A549 (cell line): ENCODE data around the gene OLFML3. TPM values are rescaled to one million over a fixed set of nuclear protein-coding genes. Genes with fewer than 3 reads are reported as not detected.

Source experiments
- ATAC-seq, 2 experiments: fragments of 200-7000 bp in 1 of 2; fragments of >200 bp in 1 of 2; cut with Nextera tagmentation in 1 of 2; cut with Tn5 transposase in 1 of 2; 3 replicates each; pipeline versions ENCODE4 v1.8.0 to v1.9.1; 2018 to 2020; ENCODE audit warnings: mild to moderate bottlenecking in 1 of 2, moderate library complexity in 1 of 2
- CTCF ChIA-PET: fragments of 300-600 bp; sonication (Branson Sonifier 250); formaldehyde crosslinking; extraction: SDS; loops from one replicate; lab custom pipeline; 2021; ENCODE audit warnings: antibody characterized with exemption, inconsistent platforms; lab: Yijun Ruan, JAX
- POLR2A ChIA-PET: fragments of 350-600 bp; formaldehyde crosslinking; extraction: SDS; loops from one replicate; lab custom pipeline; 2021; ENCODE audit warnings: antibody characterized with exemption, inconsistent platforms; lab: Yijun Ruan, JAX
- DNase-seq, 2 experiments: peaks; one replicate each; pipeline versions ENCODE4 v3.0.0 to v3.0.0-alpha.2; 2011 to 2016; ENCODE audit warnings: low read depth in 1 of 2, low spot score in 1 of 2
- FAIRE-seq: peaks from 2 replicates; lab custom pipeline; 2011; peaks lifted over from hg19 to GRCh38; lab: Jason Lieb, UNC
- H3K27ac ChIP-seq, 2 experiments: fragments of >200 bp; sonication (Bioruptor Twin); formaldehyde crosslinking; 3 replicates each; pipeline ENCODE4 v1.5.1; 2016 to 2017
- H3K4me1 ChIP-seq: fragments of >200 bp; sonication (Bioruptor Twin); formaldehyde crosslinking; 3 replicates; pipeline ENCODE4 v1.6.1; 2016
- H3K4me2 ChIP-seq: fragments of >200 bp; sonication (Bioruptor Twin); formaldehyde crosslinking; 3 replicates; pipeline ENCODE4 v1.6.1; 2016
- H3K4me3 ChIP-seq: fragments of >200 bp; sonication (Bioruptor Twin); formaldehyde crosslinking; 3 replicates; pipeline ENCODE4 v1.5.1; 2016
- H3K9me3 ChIP-seq: fragments of >200 bp; sonication (Bioruptor Twin); formaldehyde crosslinking; 3 replicates; pipeline ENCODE4 v1.6.1; 2016
- BCL3 ChIP-seq: fragments of >200 bp; sonication (Bioruptor Twin); formaldehyde crosslinking; IDR thresholded peaks from 3 replicates; pipeline ENCODE4 v1.6.1; 2016
- BHLHE40 ChIP-seq: IDR thresholded peaks from 2 replicates; pipeline ENCODE4 v1.6.1; 2012; ENCODE audit warnings: low read depth, low read length, inconsistent platforms
- CBX2 ChIP-seq: fragments of 200-600 bp; sonication (generic); IDR thresholded peaks from 2 replicates; pipeline ENCODE4 v1.6.1; 2016; ENCODE audit warnings: low read depth, mild to moderate bottlenecking, borderline replicate concordance
- CHD2 ChIP-seq: fragments of 150-350 bp; IDR thresholded peaks from 2 replicates; pipeline ENCODE4 v1.6.1; 2014; ENCODE audit warnings: low read length; ENCODE audit not compliant: partially characterized antibody
- EHMT2 ChIP-seq: fragments of 200-600 bp; sonication (generic); IDR thresholded peaks from 2 replicates; pipeline ENCODE4 v1.6.1; 2016; ENCODE audit warnings: antibody characterized with exemption, low read depth, mild to moderate bottlenecking, moderate library complexity
- EP300 ChIP-seq, 2 experiments: fragments of >200 bp; sonication (Bioruptor Twin); formaldehyde crosslinking; IDR thresholded peaks; 2 replicates in 1 of 2; 3 replicates in 1 of 2; pipeline ENCODE4 v1.6.1; 2016 to 2017
- ESRRA ChIP-seq: fragments of 150-350 bp; IDR thresholded peaks from 2 replicates; pipeline ENCODE4 v1.6.1; 2014; ENCODE audit warnings: mild to moderate bottlenecking, low read length, borderline replicate concordance
- FOSB ChIP-seq: fragments of 250-450 bp; sonication (Bioruptor Pico); IDR thresholded peaks from 2 replicates; pipeline ENCODE4 v1.5.0; 2020; ENCODE audit warnings: mild to moderate bottlenecking, moderate library complexity
- FOSL2 ChIP-seq, 2 experiments: fragments of 450-650 bp in 1 of 2; fragments of >200 bp in 1 of 2; sonication (Bioruptor Twin) in 1 of 2; formaldehyde crosslinking; IDR thresholded peaks; 2 replicates each; pipeline versions ENCODE4 v1.5.0 to v1.6.1; 2016 to 2020; ENCODE audit warnings: mild to moderate bottlenecking in 1 of 2, moderate library complexity in 1 of 2
- HMGXB4 ChIP-seq: fragments of 250-450 bp; sonication (Bioruptor Pico); IDR thresholded peaks from 2 replicates; pipeline ENCODE4 v1.5.0; 2021; ENCODE audit warnings: mild to moderate bottlenecking, moderate library complexity, borderline replicate concordance
- HOXB13 ChIP-seq: fragments of 250-450 bp; sonication (Bioruptor Pico); IDR thresholded peaks from 2 replicates; pipeline ENCODE4 v1.5.0; 2020; ENCODE audit warnings: low read depth, mild to moderate bottlenecking, moderate library complexity
- HOXB5 ChIP-seq: fragments of 250-450 bp; sonication (Bioruptor Pico); IDR thresholded peaks from 2 replicates; pipeline ENCODE4 v1.5.0; 2020; ENCODE audit warnings: mild to moderate bottlenecking, moderate library complexity
- JUNB ChIP-seq: fragments of >200 bp; sonication (Bioruptor Twin); formaldehyde crosslinking; IDR thresholded peaks from 2 replicates; pipeline ENCODE4 v1.6.1; 2016
- MAFK ChIP-seq: fragments of 450-650 bp; IDR thresholded peaks from 2 replicates; pipeline ENCODE4 v1.6.1; 2014; ENCODE audit not compliant: partially characterized antibody
- MAZ ChIP-seq: fragments of 150-350 bp; IDR thresholded peaks from 2 replicates; pipeline ENCODE4 v1.6.1; 2014; ENCODE audit warnings: antibody characterized with exemption, low read depth, low read length, borderline replicate concordance
- MYC ChIP-seq: IDR thresholded peaks from 2 replicates; pipeline ENCODE4 v1.6.1; 2012; ENCODE audit warnings: mild to moderate bottlenecking, inconsistent platforms, low read length, improper control_type of control experiment, borderline replicate concordance
- NFE2L2 ChIP-seq: fragments of 150-350 bp; conservative IDR thresholded peaks from 2 replicates; pipeline ENCODE4 v1.6.1; 2014; ENCODE audit warnings: low read length
- PHF8 ChIP-seq: fragments of 200-600 bp; sonication (generic); IDR thresholded peaks from 2 replicates; pipeline ENCODE4 v1.6.1; 2016; ENCODE audit warnings: low read depth, mild to moderate bottlenecking, antibody characterized with exemption, moderate library complexity, borderline replicate concordance
- RFX5 ChIP-seq: fragments of 450-650 bp; IDR thresholded peaks from 2 replicates; pipeline ENCODE4 v1.7.1; 2014; ENCODE audit warnings: antibody characterized with exemption, mild to moderate bottlenecking, moderate library complexity
- SREBF2 ChIP-seq: fragments of 450-650 bp; IDR thresholded peaks from 2 replicates; pipeline ENCODE4 v1.6.1; 2014; ENCODE audit warnings: mild to moderate bottlenecking, moderate library complexity
- TFCP2L1 ChIP-seq: fragments of 250-450 bp; sonication (Bioruptor Pico); IDR thresholded peaks from 2 replicates; pipeline ENCODE4 v1.5.0; 2021; ENCODE audit warnings: mild to moderate bottlenecking
- ZC3H11A ChIP-seq: fragments of 450-650 bp; IDR thresholded peaks from 2 replicates; pipeline ENCODE4 v1.6.1; 2014; ENCODE audit warnings: antibody characterized with exemption, mild to moderate bottlenecking
- ZFP36 ChIP-seq: fragments of 450-650 bp; IDR thresholded peaks from 2 replicates; pipeline ENCODE4 v1.6.1; 2014; ENCODE audit warnings: borderline replicate concordance; ENCODE audit not compliant: partially characterized antibody
- ZSCAN20 ChIP-seq: fragments of 250-450 bp; sonication (Bioruptor Pico); IDR thresholded peaks from 2 replicates; pipeline ENCODE4 v1.8.0; 2022; ENCODE audit warnings: mild to moderate bottlenecking, moderate library complexity
- WGBS: methylation state at CpG from one replicate; pipeline ENCODE4 v1.1.6; 2017; ENCODE audit errors: missing lambda C conversion rate; 5-methylcytosine and 5-hydroxymethylcytosine counted together
- polyA plus RNA-seq, 4 experiments: library from polyadenylated mRNA; depleted of rRNA in 3 of 4; stranded (reverse); fragments of >200 nt; fragmentation: RNase III in 1 of 4; extraction: RNeasy Plus Mini Kit Qiagen cat#74134 plus additional on column Dnase treatment in 1 of 4; gene quantifications; 2 replicates in 3 of 4; 3 replicates in 1 of 4; pipeline ENCODE4 v1.2.3, GENCODE V29; 2011 to 2017
- TF ChIP-seq, protein P1 (sequence below): fragments of 150-350 bp; IDR thresholded peaks from 2 replicates; pipeline ENCODE4 v1.6.1; 2014; ENCODE audit warnings: low read depth, mild to moderate bottlenecking, low read length
- TF ChIP-seq, protein P2 (sequence below): fragments of 200-600 bp; sonication (generic); IDR thresholded peaks from 2 replicates; pipeline ENCODE4 v1.6.1; 2016; ENCODE audit warnings: antibody characterized with exemption, mild to moderate bottlenecking, moderate library complexity
- TF ChIP-seq, protein P3 (sequence below): fragments of >200 bp; sonication (Bioruptor Twin); formaldehyde crosslinking; IDR thresholded peaks from 2 replicates; pipeline ENCODE4 v1.6.1; 2016

Gene OLFML3
- polyA plus RNA-seq, 2 of the 4 experiments (the other 2 are of a cell fraction) = 1.2 to 9.3 TPM

DNA sequence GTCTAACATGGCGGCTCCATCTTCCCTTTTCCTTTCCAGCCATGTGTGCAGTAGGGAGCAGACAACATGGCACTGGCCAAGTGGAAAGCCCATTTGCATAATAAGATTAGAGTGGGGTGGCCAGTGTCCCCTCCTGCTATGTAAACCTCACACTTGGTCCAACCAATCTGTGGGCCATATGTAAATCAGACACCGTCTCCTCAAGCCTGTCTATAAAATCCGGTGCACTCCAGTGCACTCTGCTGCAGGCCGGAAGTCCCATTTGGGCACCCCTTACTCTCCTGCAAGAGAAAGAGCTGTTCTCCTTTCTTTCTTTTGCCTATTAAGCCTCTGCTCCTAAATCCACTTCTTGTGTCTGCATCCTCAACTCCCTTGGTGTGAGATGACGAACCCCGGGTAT, 44.1 kb downstream of the OLFML3 start:
- CTCF ChIA-PET = no interaction called here

GRCh38 chr1:114024049-114024448, 44.8 kb downstream of the OLFML3 start:
- Histone ChIP-seq H3K9me3 (no peaks in the 10 kb centered on the region), H3K4me2 (no peak overlapping the region), H3K27ac (no peak overlapping the region), H3K4me1 (no peaks in the 10 kb centered on the region), H3K4me3 (no peak overlapping the region)
- ChIA-PET POLR2A (no interaction called here), CTCF (no interaction called here)
- WGBS = 87% methylated on average over 6 of the region's 6 CpGs
- DNase-seq (no peak), FAIRE-seq (no peak), ATAC-seq (no peak)
- TF ChIP-seq ZC3H11A = no peak
- no peak for TF ChIP-seq EP300 (IDR thresholded peaks at IDR 0.05)
- TF ChIP-seq, protein P1, sequence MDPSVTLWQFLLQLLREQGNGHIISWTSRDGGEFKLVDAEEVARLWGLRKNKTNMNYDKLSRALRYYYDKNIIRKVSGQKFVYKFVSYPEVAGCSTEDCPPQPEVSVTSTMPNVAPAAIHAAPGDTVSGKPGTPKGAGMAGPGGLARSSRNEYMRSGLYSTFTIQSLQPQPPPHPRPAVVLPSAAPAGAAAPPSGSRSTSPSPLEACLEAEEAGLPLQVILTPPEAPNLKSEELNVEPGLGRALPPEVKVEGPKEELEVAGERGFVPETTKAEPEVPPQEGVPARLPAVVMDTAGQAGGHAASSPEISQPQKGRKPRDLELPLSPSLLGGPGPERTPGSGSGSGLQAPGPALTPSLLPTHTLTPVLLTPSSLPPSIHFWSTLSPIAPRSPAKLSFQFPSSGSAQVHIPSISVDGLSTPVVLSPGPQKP = no peak
- no peak for TF ChIP-seq HOXB5 (CRISPR knock-in tag)
- TF ChIP-seq FOSB (CRISPR knock-in tag) = no peak
- no peak for TF ChIP-seq ZSCAN20 (CRISPR knock-in tag)
- no peak for TF ChIP-seq RFX5
- no peak for TF ChIP-seq ESRRA
- TF ChIP-seq HMGXB4 = no peak
- TF ChIP-seq MYC = no peak
- TF ChIP-seq HOXB13 = no peak
- no peak for TF ChIP-seq MAFK
- TF ChIP-seq SREBF2 = no peak
- TF ChIP-seq CHD2 = no peak

More for the DNA sequence above, 44.1 kb downstream of the OLFML3 start:
- no peak for DNase-seq
- H3K27ac ChIP-seq = no peak overlapping the region
- ATAC-seq = no peak
- POLR2A ChIA-PET = no interaction called here
- no peak for FAIRE-seq
- H3K4me3 ChIP-seq = no peak overlapping the region
- TF ChIP-seq CBX2 = no peak
- TF ChIP-seq ZSCAN20 (CRISPR knock-in tag) = no peak
- TF ChIP-seq TFCP2L1 = no peak
- TF ChIP-seq BCL3 = no peak
- TF ChIP-seq, protein P2, sequence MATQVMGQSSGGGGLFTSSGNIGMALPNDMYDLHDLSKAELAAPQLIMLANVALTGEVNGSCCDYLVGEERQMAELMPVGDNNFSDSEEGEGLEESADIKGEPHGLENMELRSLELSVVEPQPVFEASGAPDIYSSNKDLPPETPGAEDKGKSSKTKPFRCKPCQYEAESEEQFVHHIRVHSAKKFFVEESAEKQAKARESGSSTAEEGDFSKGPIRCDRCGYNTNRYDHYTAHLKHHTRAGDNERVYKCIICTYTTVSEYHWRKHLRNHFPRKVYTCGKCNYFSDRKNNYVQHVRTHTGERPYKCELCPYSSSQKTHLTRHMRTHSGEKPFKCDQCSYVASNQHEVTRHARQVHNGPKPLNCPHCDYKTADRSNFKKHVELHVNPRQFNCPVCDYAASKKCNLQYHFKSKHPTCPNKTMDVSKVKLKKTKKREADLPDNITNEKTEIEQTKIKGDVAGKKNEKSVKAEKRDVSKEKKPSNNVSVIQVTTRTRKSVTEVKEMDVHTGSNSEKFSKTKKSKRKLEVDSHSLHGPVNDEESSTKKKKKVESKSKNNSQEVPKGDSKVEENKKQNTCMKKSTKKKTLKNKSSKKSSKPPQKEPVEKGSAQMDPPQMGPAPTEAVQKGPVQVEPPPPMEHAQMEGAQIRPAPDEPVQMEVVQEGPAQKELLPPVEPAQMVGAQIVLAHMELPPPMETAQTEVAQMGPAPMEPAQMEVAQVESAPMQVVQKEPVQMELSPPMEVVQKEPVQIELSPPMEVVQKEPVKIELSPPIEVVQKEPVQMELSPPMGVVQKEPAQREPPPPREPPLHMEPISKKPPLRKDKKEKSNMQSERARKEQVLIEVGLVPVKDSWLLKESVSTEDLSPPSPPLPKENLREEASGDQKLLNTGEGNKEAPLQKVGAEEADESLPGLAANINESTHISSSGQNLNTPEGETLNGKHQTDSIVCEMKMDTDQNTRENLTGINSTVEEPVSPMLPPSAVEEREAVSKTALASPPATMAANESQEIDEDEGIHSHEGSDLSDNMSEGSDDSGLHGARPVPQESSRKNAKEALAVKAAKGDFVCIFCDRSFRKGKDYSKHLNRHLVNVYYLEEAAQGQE = no peak
- TF ChIP-seq NFE2L2 = no peak
- TF ChIP-seq MAZ = no peak
- TF ChIP-seq HMGXB4 = no peak
- no peak for TF ChIP-seq FOSL2 (IDR thresholded peaks at IDR 0.05)
- TF ChIP-seq FOSL2 (CRISPR knock-in tag; IDR thresholded peaks at IDR 0.05) = no peak
- no peak for TF ChIP-seq ZC3H11A
- no peak for TF ChIP-seq BHLHE40
- TF ChIP-seq ZFP36 = no peak
- no peak for TF ChIP-seq JUNB
- no peak for TF ChIP-seq PHF8
- TF ChIP-seq, protein P3, sequence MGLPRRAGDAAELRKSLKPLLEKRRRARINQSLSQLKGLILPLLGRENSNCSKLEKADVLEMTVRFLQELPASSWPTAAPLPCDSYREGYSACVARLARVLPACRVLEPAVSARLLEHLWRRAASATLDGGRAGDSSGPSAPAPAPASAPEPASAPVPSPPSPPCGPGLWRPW = no peak
- TF ChIP-seq EHMT2 = no peak
- WGBS = 73% methylated on average over 6 of the region's 6 CpGs
- no peaks in the 10 kb centered on the region for H3K9me3 ChIP-seq
- H3K4me1 ChIP-seq = no peaks in the 10 kb centered on the region
- no peak overlapping the region for H3K4me2 ChIP-seq
